Endothelial cell of umbilical vein (primary cell): ENCODE results near the gene TMEM250. TPM values are rescaled to one million over a fixed set of nuclear protein-coding genes. Genes with fewer than 3 reads are reported as not detected.

ENCODE experiments used
- BruUV-seq: library from RNA; stranded (reverse); fragments of 400-500 nt; replicated peaks from 2 replicates; lab custom pipeline; 2021; lab: Mats Ljungman, UMichigan
- CTCF ChIA-PET: fragments of 300-600, 350-600 bp; sonication (Branson Sonifier 250); formaldehyde crosslinking; loops from one replicate; lab custom pipeline; 2021; ENCODE audit warnings: antibody characterized with exemption, inconsistent platforms; lab: Charles Lee
- POLR2A ChIA-PET: fragments of 300-600, 350-600 bp; sonication (Branson Sonifier 250); formaldehyde crosslinking; loops from one replicate; lab custom pipeline; 2021; ENCODE audit warnings: antibody characterized with exemption, inconsistent platforms; lab: Charles Lee
- DNase-seq: peaks from one replicate; pipeline ENCODE4 v3.0.0-alpha.2; 2011; ENCODE audit warnings: low read depth, low spot score
- FAIRE-seq: peaks from 2 replicates; lab custom pipeline; 2011; peaks lifted over from hg19 to GRCh38; lab: Jason Lieb, UNC
- H2AFZ ChIP-seq: 2 replicates; pipeline ENCODE4 v1.6.0; 2012; ENCODE audit warnings: low read depth, low read length, control low read depth, inconsistent platforms
- H3K27ac ChIP-seq: 2 replicates; pipeline ENCODE4 v1.5.1; 2011; ENCODE audit warnings: low read depth, mild to moderate bottlenecking, control low read depth, low read length, moderate library complexity; ENCODE audit not compliant: insufficient read depth
- H3K27me3 ChIP-seq, 2 experiments: 2 replicates each; pipeline versions ENCODE4 v1.6.0 to v1.6.1; 2011; ENCODE audit warnings: low read length in 2 of 2, mixed read lengths in 1 of 2; ENCODE audit not compliant: control insufficient read depth in 2 of 2, insufficient read depth in 2 of 2
- H3K36me3 ChIP-seq, 2 experiments: 2 replicates in 1 of 2; 3 replicates in 1 of 2; pipeline ENCODE4 v1.5.1; 2011; ENCODE audit warnings: low read length in 2 of 2, mild to moderate bottlenecking in 1 of 2, moderate library complexity in 1 of 2; ENCODE audit not compliant: control insufficient read depth in 2 of 2, insufficient read depth in 2 of 2; ENCODE audit errors: extremely low read depth in 1 of 2
- H3K4me1 ChIP-seq: 3 replicates; pipeline ENCODE4 v1.5.1; 2011; ENCODE audit warnings: mild to moderate bottlenecking, low read length; ENCODE audit not compliant: control insufficient read depth, insufficient read depth; ENCODE audit errors: extremely low read depth
- H3K4me2 ChIP-seq: 2 replicates; pipeline ENCODE4 v1.6.1; 2011; ENCODE audit warnings: low read length, control low read depth, mixed read lengths; ENCODE audit not compliant: insufficient read depth
- H3K4me3 ChIP-seq, 3 experiments: fragments of 200-600 bp in 1 of 3; sonication (generic), shearing (Covaris generic) in 1 of 3; replicated peaks in 1 of 3; 2 replicates each; pipeline ENCODE4 v1.5.1; 2011 to 2016; ENCODE audit warnings: control low read depth in 3 of 3, low read length in 3 of 3, mild to moderate bottlenecking in 2 of 3, inconsistent platforms in 1 of 3, low read depth in 1 of 3, moderate library complexity in 1 of 3; ENCODE audit not compliant: insufficient read depth in 1 of 3
- H3K79me2 ChIP-seq: 2 replicates; pipeline ENCODE4 v1.6.0; 2012; ENCODE audit warnings: low read length, inconsistent platforms; ENCODE audit not compliant: control insufficient read depth, insufficient read depth
- H3K9ac ChIP-seq: replicated peaks from 2 replicates; pipeline ENCODE3; 2011; ENCODE audit warnings: low read length, control low read depth; ENCODE audit not compliant: insufficient read depth; ENCODE audit errors: extremely low read depth
- H3K9me1 ChIP-seq: replicated peaks from 3 replicates; pipeline ENCODE4 v1.6.0; 2011; ENCODE audit warnings: mild to moderate bottlenecking, low read length; ENCODE audit not compliant: control insufficient read depth, insufficient read depth; ENCODE audit errors: extremely low read depth
- H3K9me3 ChIP-seq: replicated peaks from 2 replicates; pipeline ENCODE4 v1.5.1; 2012; ENCODE audit warnings: low read length, inconsistent platforms; ENCODE audit not compliant: control insufficient read depth, insufficient read depth
- H4K20me1 ChIP-seq: replicated peaks from 2 replicates; pipeline ENCODE3; 2011; ENCODE audit warnings: mild to moderate bottlenecking, low read length; ENCODE audit not compliant: control insufficient read depth, insufficient read depth; ENCODE audit errors: extremely low read depth
- CTCF ChIP-seq, 2 donors: IDR thresholded peaks; 1 replicate in 1 of 2; 2 replicates in 1 of 2; pipeline ENCODE4 v1.5.1; 2011; ENCODE audit warnings: low read length in 2 of 2, mild to moderate bottlenecking in 2 of 2, moderate library complexity in 2 of 2, control low read depth in 1 of 2, inconsistent platforms in 1 of 2, low read depth in 1 of 2; ENCODE audit not compliant: insufficient read depth in 1 of 2; ENCODE audit errors: extremely low read depth in 1 of 2
- EZH2 ChIP-seq: IDR thresholded peaks from 2 replicates; pipeline ENCODE4 v1.6.1; 2012; ENCODE audit warnings: borderline replicate concordance, low read depth, mild to moderate bottlenecking, moderate library complexity, low read length, inconsistent platforms; ENCODE audit not compliant: severe bottlenecking
- FOS ChIP-seq: IDR thresholded peaks from 2 replicates; pipeline ENCODE4 v1.6.1; 2011; ENCODE audit warnings: mild to moderate bottlenecking, low read length, moderate library complexity, borderline replicate concordance; ENCODE audit not compliant: insufficient read depth
- GATA2 ChIP-seq: IDR thresholded peaks from 2 replicates; pipeline ENCODE4 v1.7.0; 2011; ENCODE audit warnings: low read depth, mild to moderate bottlenecking, moderate library complexity, mixed read lengths, low read length; ENCODE audit not compliant: insufficient read length, insufficient read depth
- JUN ChIP-seq: IDR thresholded peaks from 2 replicates; pipeline ENCODE4 v1.6.1; 2011; ENCODE audit warnings: borderline replicate concordance, low read depth; ENCODE audit not compliant: insufficient read length, insufficient read depth
- MAX ChIP-seq: IDR thresholded peaks from 2 replicates; pipeline ENCODE4 v1.6.1; 2011; ENCODE audit not compliant: insufficient read depth, insufficient read length
- MYC ChIP-seq: IDR thresholded peaks from one replicate; pipeline ENCODE4 v1.6.1; 2011; ENCODE audit warnings: mild to moderate bottlenecking, low read depth, low read length
- POLR2A ChIP-seq: IDR thresholded peaks from 2 replicates; pipeline ENCODE4 v1.6.1; 2012; ENCODE audit warnings: low read depth, mild to moderate bottlenecking, control low read depth, low read length
- POLR2AphosphoS5 ChIP-seq: IDR thresholded peaks from 2 replicates; pipeline ENCODE4 v1.6.1; 2012; ENCODE audit warnings: low read depth, mild to moderate bottlenecking, control low read depth, low read length, moderate library complexity; ENCODE audit not compliant: insufficient read depth
- dilution Hi-C: fragments of 300-500 bp; cut with MboI; formaldehyde crosslinking; loops from one replicate; pipeline ENCODE4 v1.15.0; 2019; ENCODE audit warnings: low sequenced_read_pairs; ENCODE audit not compliant: extremely low pct_ligation_motif_present
- intact Hi-C: fragments of 100-400 bp; cut with micrococcal nuclease; formaldehyde crosslinking; loops from one replicate; pipeline ENCODE4 v1.10.0; 2022
- polyA plus RNA-seq, 4 experiments: library from polyadenylated mRNA; depleted of rRNA in 3 of 4; stranded (reverse) in 3 of 4; unstranded in 1 of 4; fragments of >200 nt; gene quantifications; 2 replicates each; pipeline versions ENCODE4 v1.2.1 to v1.2.3, GENCODE V29; 2011 to 2012; ENCODE audit warnings: missing spikeins in 1 of 4
- total RNA-seq: library from RNA; stranded (reverse); gene quantifications from 2 replicates; pipeline ENCODE4 v1.2.3, GENCODE V29; 2021

The TMEM250 gene
- total and polyA plus RNA-seq, 2 donors (not counting 3 experiments of a cell fraction or from before 2014, with no cell fraction given), result 24.9 to 49.9 TPM

- peaks cover 0 to under 1% of the 10 kb centered on the region in 2 experiments for H3K36me3 ChIP-seq
Measured at GRCh38 chr9:136109351-136110081, 9.2 kb downstream of the TMEM250 start.

More at GRCh38 chr9:136109351-136110081, 9.2 kb downstream of the TMEM250 start:
- POLR2A ChIA-PET, result interaction anchor here (0.7 to 1.2 kb wide), 2 partner anchors 14 to 20 kb away, joined by 4 to 6 read pairs; no protein-coding TSS in a partner anchor
- Histone ChIP-seq H3K9me3 (no peaks in the 10 kb centered on the region), H4K20me1 (no peaks in the 10 kb centered on the region), H3K27ac (no peak overlapping the region), H3K9me1 (no peaks in the 10 kb centered on the region), H3K79me2 (no peaks in the 10 kb centered on the region), H3K4me2 (peak overlapping the region; percentile 54), H2AFZ (peak overlapping the region; percentile 59), H3K27me3 (no peaks in the 10 kb centered on the region), H3K9ac (no peak overlapping the region), H3K4me3 (peak overlapping the region in 1 of 3 experiments; percentile 9), H3K4me1 (peaks cover 13% of the 10 kb centered on the region)
- FAIRE-seq, result peak; percentile 92
- CTCF ChIA-PET, result interaction anchor here (0.6 to 4.1 kb wide), 10 partner anchors 10 to 148 kb away, joined by 3 to 29 read pairs (median 4); partner anchors contain the start of gene UBAC1
- no TSS peak for BruUV-seq
- intact Hi-C loops, result loop anchor here (1.0 kb wide), 2 partner anchors 9 to 14 kb away; partner anchors contain the start of genes NACC2 and TMEM250
- peak; percentile 87 for DNase-seq
- TF ChIP-seq EZH2, result no peak
- peak; percentile 77 for TF ChIP-seq MYC
- TF ChIP-seq JUN, result no peak
- peak; percentile 68 for TF ChIP-seq FOS
- peak; percentile 50 for TF ChIP-seq MAX
- peak; percentile 60 for TF ChIP-seq POLR2A
- peak; percentile 98 for TF ChIP-seq POLR2AphosphoS5
- TF ChIP-seq CTCF (IDR thresholded peaks at IDR 0.05; ENCODE audit: extremely low read depth in 1 of 2, insufficient read depth in 1 of 2, low read depth in 1 of 2, low read length in 2 of 2), result no peak
- TF ChIP-seq GATA2, result no peak
- dilution Hi-C loops, result no loop called here
